GM19023 (cell line): ENCODE results near the gene ESPNL.

ENCODE experiments used
- ATAC-seq: cut with Tn5 transposase; IDR thresholded peaks from one replicate; pipeline ENCODE4 v1.9.1; 2021; ENCODE audit warnings: mild to moderate bottlenecking, moderate library complexity; ENCODE audit not compliant: unreplicated experiment

The ESPNL gene

DNA sequence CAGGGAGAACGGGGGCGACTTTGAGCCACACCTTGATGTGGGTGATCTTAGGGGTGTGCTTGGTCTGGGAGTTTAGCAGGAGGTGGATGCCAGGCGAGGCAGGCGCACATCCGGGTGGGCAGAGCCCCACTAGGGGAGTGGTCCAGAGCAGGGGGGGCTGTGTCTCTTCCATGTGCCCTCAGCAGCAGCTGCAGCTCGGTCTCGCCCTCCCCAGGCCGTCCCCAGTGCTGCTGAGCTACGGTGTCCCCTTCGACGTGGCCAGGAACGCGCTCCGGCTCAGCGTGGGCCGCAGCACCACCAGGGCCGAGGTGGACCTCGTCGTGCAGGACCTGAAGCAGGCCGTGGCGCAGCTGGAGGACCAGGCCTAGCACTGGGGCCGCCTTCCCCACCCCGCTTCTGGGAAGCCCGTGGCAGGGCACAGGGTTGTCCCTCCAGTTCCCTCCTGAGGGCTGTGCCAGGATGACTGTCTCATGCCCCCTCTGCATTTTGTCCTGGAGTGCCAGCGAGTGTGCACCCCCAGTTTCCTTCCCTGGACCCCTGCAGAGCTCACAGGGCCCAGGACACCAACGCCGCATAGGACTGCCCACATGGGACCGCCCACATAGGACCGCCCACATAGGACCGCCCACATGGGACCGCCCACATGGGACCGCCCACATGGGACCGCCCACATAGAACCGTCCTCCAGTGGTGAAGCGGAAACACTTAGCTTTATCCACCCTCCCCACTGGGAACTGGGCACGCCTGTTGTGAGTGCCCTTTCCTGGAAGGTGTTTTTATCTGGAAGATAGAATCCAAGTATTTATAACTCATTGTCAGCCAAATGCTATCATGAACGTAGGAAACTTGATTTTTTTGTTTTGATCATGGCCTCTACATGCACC lies 1.9 kb upstream of the ESPNL start:
- peak; percentile 70 for ATAC-seq

DNA sequence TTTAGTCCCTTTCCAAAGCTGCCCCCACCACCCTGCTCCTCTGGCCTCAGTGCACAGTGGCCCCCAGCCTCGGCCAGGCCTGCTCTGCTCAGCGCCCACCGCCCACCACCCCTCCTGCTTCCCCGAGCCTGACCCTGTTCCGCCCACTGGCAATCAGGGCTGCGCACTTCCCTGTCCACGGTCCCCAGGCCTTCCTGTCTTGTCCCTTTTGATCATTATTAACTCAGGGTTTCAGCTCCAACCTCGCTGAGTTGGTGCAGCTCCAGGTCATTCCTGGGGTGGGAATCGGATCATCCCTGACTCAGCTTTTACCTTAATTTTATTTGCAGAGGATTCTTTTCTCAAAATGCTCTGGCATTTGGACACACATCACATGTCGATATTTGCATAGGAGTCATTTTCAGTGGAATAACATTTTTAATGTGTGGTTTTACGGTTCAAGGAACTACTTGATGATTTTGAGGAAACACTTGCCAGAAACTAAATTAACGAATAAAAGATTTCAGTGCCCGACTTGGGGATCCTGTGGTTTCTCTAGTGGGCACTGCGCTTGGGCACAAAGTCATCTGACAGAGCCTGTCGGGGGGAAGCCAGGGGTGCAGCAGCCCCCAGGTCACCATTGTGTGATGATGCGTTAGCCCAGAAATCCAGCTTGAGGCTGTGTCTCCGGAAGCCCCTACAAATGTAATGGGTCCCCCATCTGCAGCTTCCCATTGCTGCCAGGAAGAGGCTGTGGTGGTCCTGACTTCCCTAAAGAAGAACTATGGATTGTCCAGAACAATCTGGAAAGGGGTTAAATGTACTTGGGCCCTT lies 1.0 kb upstream of the ESPNL start:
- peak; percentile 12 for ATAC-seq

GRCh38 chr2:238099714-238100048 lies 459 bp upstream of the ESPNL start:
- no peak for ATAC-seq

GRCh38 chr2:238100821-238101771 lies 956 bp downstream of the ESPNL start:
- ATAC-seq = no peak

DNA sequence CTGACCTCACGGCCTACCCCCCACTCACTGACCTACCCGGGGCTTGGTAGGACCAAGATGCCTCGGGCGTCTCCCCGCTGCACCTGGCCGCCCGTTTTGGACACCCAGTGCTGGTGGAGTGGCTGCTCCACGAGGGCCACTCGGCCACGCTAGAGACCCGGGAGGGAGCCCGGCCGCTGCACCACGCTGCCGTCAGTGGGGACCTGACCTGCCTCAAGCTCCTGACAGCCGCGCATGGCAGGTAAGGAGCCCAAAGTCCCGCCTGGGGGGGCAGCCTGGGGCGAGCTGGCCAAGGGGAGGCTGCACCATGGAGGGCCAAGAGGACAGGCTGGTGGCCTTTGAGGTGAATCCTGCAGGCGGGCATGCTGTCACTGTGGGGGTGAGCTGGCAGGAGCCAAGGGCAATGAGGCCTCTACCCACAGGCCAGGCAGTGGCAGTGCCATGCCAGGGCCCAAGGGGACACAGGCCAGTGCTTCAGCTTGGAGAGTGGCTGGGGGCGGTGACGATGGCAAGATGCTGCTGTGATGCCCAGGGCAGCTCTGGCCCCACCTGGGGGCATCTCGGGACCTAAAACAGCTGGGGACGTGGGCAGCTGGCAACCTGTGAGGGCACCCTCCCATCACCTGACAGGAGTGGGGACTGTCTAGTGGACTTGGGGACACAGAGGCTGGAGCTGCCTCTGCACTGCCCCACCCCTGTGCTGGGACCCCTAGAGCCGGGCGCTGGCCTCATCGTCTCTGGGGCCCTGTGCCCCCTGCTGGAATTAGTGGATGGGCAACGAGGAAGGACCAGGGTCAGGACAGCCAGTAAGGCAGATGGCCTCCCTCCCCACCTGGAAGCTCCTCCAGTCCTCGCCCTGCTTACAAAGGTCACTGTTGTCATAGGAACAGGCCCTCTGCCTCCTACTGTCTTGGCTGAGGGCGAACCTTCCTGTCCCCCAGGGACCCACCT lies 2.0 kb downstream of the ESPNL start:
- no peak for ATAC-seq

GRCh38 chr2:238102865-238103264 lies 2.7 kb downstream of the ESPNL start:
- ATAC-seq = no peak

DNA sequence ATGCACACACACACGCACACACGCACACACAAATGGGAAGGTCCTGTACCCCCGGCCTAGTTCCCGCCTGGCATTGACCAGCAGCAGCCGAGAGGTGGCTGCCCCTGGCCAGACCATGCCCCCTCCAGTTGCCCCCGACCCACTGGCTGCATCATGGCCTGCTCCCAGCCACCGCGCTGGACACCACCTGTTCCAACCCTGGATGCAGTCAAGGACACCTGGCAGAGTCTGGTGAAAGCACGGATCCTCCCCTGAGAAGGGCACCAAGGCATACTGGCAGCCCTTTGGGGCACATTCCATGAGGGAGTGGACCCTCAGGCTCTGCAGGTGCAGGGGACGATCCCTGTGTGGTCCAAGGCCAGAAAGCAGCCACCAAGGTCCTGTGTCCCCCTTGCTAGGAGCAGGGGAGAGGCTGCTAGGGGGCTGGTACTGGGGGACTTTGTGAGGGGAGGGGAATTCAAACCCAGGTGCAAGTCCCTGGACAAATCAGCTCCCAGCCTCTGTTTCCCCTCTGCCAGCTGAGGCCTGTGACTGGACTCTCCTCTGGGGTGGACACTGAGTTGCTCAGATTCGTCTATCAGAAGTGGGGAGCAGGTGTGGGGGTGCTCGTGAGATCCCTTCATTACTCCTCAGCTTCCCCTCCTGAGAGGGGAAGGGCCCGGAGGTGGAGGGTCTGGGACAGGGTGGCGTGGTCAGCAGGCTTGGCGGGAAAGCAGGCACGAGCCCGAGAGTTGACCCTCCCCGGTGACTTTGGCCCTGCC lies 3.5 kb downstream of the ESPNL start:
- no peak for ATAC-seq

- no peak for ATAC-seq
Measured at GRCh38 chr2:238104226-238104690, 4.1 kb downstream of the ESPNL start.

DNA sequence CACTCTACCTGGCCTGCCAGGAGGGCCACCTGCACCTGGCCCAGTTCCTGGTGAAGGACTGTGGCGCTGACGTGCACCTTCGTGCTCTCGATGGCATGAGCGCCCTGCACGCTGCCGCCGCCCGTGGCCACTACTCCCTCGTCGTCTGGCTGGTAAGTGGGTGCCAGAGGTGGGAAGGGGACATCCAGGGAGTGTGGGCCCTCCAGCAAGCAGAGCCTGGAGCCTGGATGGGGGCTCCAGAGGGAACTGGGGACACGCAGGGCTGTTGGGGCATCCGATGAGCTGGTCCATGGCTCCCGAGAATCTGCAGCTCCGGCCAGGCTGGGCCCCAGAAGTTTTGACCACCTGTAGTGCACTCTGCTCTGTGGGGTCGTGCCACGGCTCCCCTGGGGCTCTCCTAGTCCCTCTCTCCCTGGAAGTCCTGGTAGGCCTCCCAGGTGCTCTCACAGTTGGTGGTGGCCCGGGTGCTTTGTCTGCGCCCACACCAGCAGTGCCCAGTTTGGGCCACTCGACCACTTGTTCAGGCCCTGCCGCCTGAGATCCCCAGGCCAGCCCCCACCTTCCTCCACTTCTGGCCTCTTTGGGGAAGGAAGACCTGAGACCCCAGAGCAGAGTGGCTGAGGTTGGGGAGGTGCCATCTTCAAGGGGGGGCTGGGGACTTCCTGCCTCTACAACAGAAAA lies 4.7 kb downstream of the ESPNL start:
- no peak for ATAC-seq

- no peak for ATAC-seq
Measured at GRCh38 chr2:238105506-238106338, 5.6 kb downstream of the ESPNL start.

GRCh38 chr2:238106339-238106697 lies 6.2 kb downstream of the ESPNL start:
- ATAC-seq = no peak

DNA sequence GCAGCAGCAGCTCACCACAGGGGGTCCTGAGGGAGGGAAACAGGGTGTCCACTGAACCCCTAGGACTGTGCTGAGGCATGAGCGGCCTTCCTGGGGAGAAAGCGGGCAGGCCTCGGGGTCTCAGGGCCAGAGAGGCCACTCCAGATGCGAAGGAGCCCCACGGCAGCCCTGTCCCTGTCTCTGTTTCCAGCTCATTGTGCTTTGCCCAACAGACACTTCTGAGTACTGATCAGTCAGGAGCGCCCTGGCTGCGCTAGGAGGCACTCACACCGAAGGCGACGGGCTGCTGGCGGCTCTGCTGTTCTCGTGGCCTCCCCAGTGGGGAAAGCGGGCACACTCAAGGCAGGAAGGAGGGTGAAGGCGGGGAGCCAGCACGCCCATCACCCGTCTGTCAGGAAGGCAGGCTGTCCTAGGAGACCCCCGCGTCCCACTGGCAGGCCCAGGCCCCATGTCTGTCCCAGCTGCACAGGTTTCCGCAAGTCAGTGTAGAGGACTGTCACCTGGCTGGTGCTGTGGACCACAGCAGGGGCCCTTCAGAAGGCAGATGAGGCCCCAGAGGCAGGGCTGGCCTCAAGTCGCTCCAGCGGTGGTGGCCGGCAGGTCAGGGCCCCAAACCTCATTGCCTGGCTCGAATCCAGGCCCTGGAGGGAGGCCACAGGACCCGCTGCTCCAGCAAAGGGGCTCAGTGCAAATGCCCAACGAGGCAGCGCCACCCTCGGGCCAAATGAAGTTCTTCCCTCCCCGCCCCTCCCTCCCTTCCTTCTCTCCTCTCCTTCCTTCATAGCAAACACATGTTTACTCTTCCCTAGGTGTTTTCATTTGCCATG lies 6.8 kb downstream of the ESPNL start:
- ATAC-seq = peak; percentile 27

- ATAC-seq = peak; percentile 78
Measured at GRCh38 chr2:238107525-238108422, 7.6 kb downstream of the ESPNL start.

GRCh38 chr2:238108423-238109183 lies 8.5 kb downstream of the ESPNL start:
- ATAC-seq = peak; percentile 56

DNA sequence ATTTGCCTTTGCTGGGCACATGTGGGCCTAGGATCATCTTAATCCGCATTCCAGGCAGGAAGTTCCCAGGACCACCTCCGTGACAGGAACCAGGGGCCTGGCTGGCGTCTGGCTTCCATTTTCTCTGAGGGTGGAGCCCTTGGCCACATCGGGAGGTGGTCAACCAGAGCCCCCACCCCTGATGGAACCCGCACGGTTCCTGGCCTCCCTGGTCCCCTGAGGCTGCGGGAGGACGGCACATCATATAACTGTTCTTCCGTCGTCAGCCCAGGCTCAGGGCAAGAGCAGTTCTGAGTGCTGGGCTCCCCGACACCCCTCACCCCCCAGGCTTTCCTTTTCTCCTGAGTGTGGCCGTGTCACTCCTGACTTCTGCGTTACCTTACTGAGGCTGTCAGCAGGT lies 13.5 kb downstream of the ESPNL start:
- ATAC-seq = no peak
